ENCODE measurements around the gene F9. TPM values are rescaled to one million over a fixed set of nuclear protein-coding genes. Genes with fewer than 3 reads are reported as not detected.

F9 gene
- total RNA-seq = not detected

GRCh38 chrX:139530550-139530949 lies at the start of gene F9:
TSS of gene F9 (plus strand) at chrX:139530739. CDS start at chrX:139530765, 26 bp downstream.

Other genes starting within 250 kb of the F9 start
- gene MCF2, start 177.4 kb downstream of the F9 start, total RNA-seq = 10.3 TPM